Keratinocyte (primary cell): ENCODE results near the gene GPR107. TPM values are rescaled to one million over a fixed set of nuclear protein-coding genes. Genes with fewer than 3 reads are reported as not detected.
A peak's percentile ranks its signal among the peaks of the same experiment; 100 is the strongest.

Source experiments
- DNase-seq: peaks from one replicate; pipeline ENCODE4 v3.0.0-alpha.2; 2011; ENCODE audit warnings: low read depth, missing footprints, low spot score
- FAIRE-seq: peaks from 2 replicates; lab custom pipeline; 2011; peaks lifted over from hg19 to GRCh38; lab: Jason Lieb, UNC
- H2AFZ ChIP-seq: 2 replicates; pipeline ENCODE4 v1.6.0; 2012; ENCODE audit warnings: low read length, control low read depth, inconsistent platforms; ENCODE audit not compliant: control insufficient read depth
- H3K27ac ChIP-seq: 2 replicates; pipeline ENCODE4 v1.5.1; 2011; ENCODE audit warnings: low read length; ENCODE audit not compliant: control insufficient read depth, insufficient read depth
- H3K27me3 ChIP-seq: 3 replicates; pipeline ENCODE4 v1.6.0; 2011; ENCODE audit warnings: low read length; ENCODE audit not compliant: control insufficient read depth, insufficient read depth; ENCODE audit errors: extremely low read depth
- H3K36me3 ChIP-seq, 2 experiments: 2 replicates in 1 of 2; 3 replicates in 1 of 2; pipeline ENCODE4 v1.5.1; 2011; ENCODE audit warnings: low read length in 2 of 2, mild to moderate bottlenecking in 1 of 2; ENCODE audit not compliant: control insufficient read depth in 2 of 2, insufficient read depth in 2 of 2; ENCODE audit errors: extremely low read depth in 1 of 2
- H3K4me1 ChIP-seq: 3 replicates; pipeline ENCODE4 v1.5.1; 2011; ENCODE audit warnings: low read length; ENCODE audit not compliant: control insufficient read depth, insufficient read depth; ENCODE audit errors: extremely low read depth
- H3K4me2 ChIP-seq: 3 replicates; pipeline ENCODE4 v1.6.0; 2011; ENCODE audit warnings: low read depth, low read length; ENCODE audit not compliant: control insufficient read depth, insufficient read depth; ENCODE audit errors: extremely low read depth
- H3K4me3 ChIP-seq, 3 experiments: fragments of 200-600 bp in 1 of 3; sonication (generic) in 1 of 3; 2 replicates in 2 of 3; 3 replicates in 1 of 3; pipeline ENCODE4 v1.5.1; 2011 to 2016; ENCODE audit warnings: low read length in 3 of 3, mild to moderate bottlenecking in 3 of 3, control low read depth in 2 of 3, inconsistent platforms in 1 of 3, low read depth in 1 of 3, mixed read lengths in 1 of 3, mixed run types in 1 of 3, moderate library complexity in 1 of 3; ENCODE audit not compliant: control insufficient read depth in 2 of 3, insufficient read depth in 2 of 3; ENCODE audit errors: extremely low read depth in 1 of 3
- H3K79me2 ChIP-seq: 2 replicates; pipeline ENCODE4 v1.6.0; 2012; ENCODE audit warnings: low read length; ENCODE audit not compliant: control insufficient read depth, insufficient read depth
- H3K9ac ChIP-seq: 3 replicates; pipeline ENCODE4 v1.6.0; 2011; ENCODE audit warnings: low read length; ENCODE audit not compliant: control insufficient read depth, insufficient read depth; ENCODE audit errors: extremely low read depth
- H3K9me1 ChIP-seq: 3 replicates; pipeline ENCODE4 v1.6.0; 2011; ENCODE audit warnings: low read length; ENCODE audit not compliant: control insufficient read depth, insufficient read depth; ENCODE audit errors: extremely low read depth
- H3K9me3 ChIP-seq: 2 replicates; pipeline ENCODE4 v1.5.1; 2012; ENCODE audit warnings: low read depth, low read length; ENCODE audit not compliant: control insufficient read depth
- H4K20me1 ChIP-seq: 3 replicates; pipeline ENCODE4 v1.6.0; 2011; ENCODE audit warnings: low read length; ENCODE audit not compliant: control insufficient read depth, insufficient read depth; ENCODE audit errors: extremely low read depth
- CTCF ChIP-seq, 3 experiments: IDR thresholded peaks in 1 of 3; conservative IDR thresholded peaks in 1 of 3; optimal IDR thresholded peaks in 1 of 3; 2 replicates in 2 of 3; 3 replicates in 1 of 3; pipeline versions ENCODE3 to v1.5.1; 2011; ENCODE audit warnings: low read length in 3 of 3, mild to moderate bottlenecking in 3 of 3, moderate library complexity in 2 of 3, control low read depth in 1 of 3, inconsistent platforms in 1 of 3; ENCODE audit not compliant: insufficient read depth in 2 of 3; ENCODE audit errors: extremely low read depth in 1 of 3
- EZH2 ChIP-seq: IDR thresholded peaks from one replicate; pipeline ENCODE4 v1.6.1; 2012; ENCODE audit warnings: inconsistent platforms, mild to moderate bottlenecking, low read length, moderate library complexity
- dilution Hi-C: fragments of 300-500 bp; cut with MboI; formaldehyde crosslinking; loops from one replicate; pipeline ENCODE4 v1.7.0; 2020; ENCODE audit warnings: low sequenced_read_pairs; ENCODE audit not compliant: extremely low pct_ligation_motif_present
- polyA plus RNA-seq, 5 experiments: library from polyadenylated mRNA; depleted of rRNA in 3 of 5; stranded (reverse) in 3 of 5; stranded (forward) in 1 of 5; unstranded in 1 of 5; fragments of >200 nt; gene quantifications; 1 replicate in 1 of 5; 2 replicates in 3 of 5; 3 replicates in 1 of 5; pipeline versions ENCODE4 v1.2.1 to v1.2.3, GENCODE V29; 2011 to 2012; ENCODE audit warnings: missing spikeins in 2 of 5, low read depth in 1 of 5, low replicate concordance in 1 of 5

The GPR107 gene
- polyA plus RNA-seq, 1 donor (not counting 4 experiments of a cell fraction or from before 2014, with no cell fraction given), result 27.3 TPM

GRCh38 chr9:130039528-130040147, 14.1 kb upstream of the GPR107 start:
- no peak for FAIRE-seq
- Histone ChIP-seq H3K79me2 (peaks cover 33% of the 10 kb centered on the region), H3K4me3 (no peak overlapping the region), H3K27me3 (no peaks in the 10 kb centered on the region), H4K20me1 (no peaks in the 10 kb centered on the region), H3K9me3 (no peaks in the 10 kb centered on the region), H3K4me1 (no peaks in the 10 kb centered on the region), H2AFZ (no peak overlapping the region), H3K27ac (no peak overlapping the region), H3K9ac (no peak overlapping the region), H3K36me3 (no peaks in the 10 kb centered on the region), H3K9me1 (no peaks in the 10 kb centered on the region), H3K4me2 (no peak overlapping the region)
- dilution Hi-C loops, result no loop called here
- no peak for DNase-seq
- TF ChIP-seq EZH2 (no peak), CTCF (optimal IDR thresholded peaks at IDR 0.05 in 1 of 3, IDR thresholded peaks at IDR 0.05 in 1 of 3, conservative IDR thresholded peaks at IDR 0.05 in 1 of 3; ENCODE audit: extremely low read depth in 1 of 3, insufficient read depth in 2 of 3, low read length in 3 of 3) (peak in 1 of 3 experiments; percentile 7)

GRCh38 chr9:130040984-130041647, 12.6 kb upstream of the GPR107 start:
- peak overlapping the region; percentile 84 for H3K4me2 ChIP-seq
- no peaks in the 10 kb centered on the region for H3K9me1 ChIP-seq
- peak overlapping the region in 1 of 3 experiments; percentile 94 for H3K4me3 ChIP-seq
- no peak for DNase-seq
- no peak overlapping the region for H3K9ac ChIP-seq
- H3K36me3 ChIP-seq, result no peaks in the 10 kb centered on the region
- no peaks in the 10 kb centered on the region for H3K27me3 ChIP-seq
- no peaks in the 10 kb centered on the region for H3K9me3 ChIP-seq
- no peak for FAIRE-seq
- H3K79me2 ChIP-seq, result peaks cover 26% of the 10 kb centered on the region
- dilution Hi-C loops, result no loop called here
- H3K27ac ChIP-seq, result no peak overlapping the region
- no peaks in the 10 kb centered on the region for H3K4me1 ChIP-seq
- no peak overlapping the region for H2AFZ ChIP-seq
- H4K20me1 ChIP-seq, result no peaks in the 10 kb centered on the region
- TF ChIP-seq EZH2 (no peak), CTCF (optimal IDR thresholded peaks at IDR 0.05 in 1 of 3, IDR thresholded peaks at IDR 0.05 in 1 of 3, conservative IDR thresholded peaks at IDR 0.05 in 1 of 3; ENCODE audit: extremely low read depth in 1 of 3, insufficient read depth in 2 of 3, low read length in 3 of 3) (no peak)
